Spleen (tissue), 7 donors: ENCODE data around the gene KRT71.

ENCODE experiments used
- POLR2AphosphoS5 ChIP-seq, 3 donors: sonication (generic); formaldehyde crosslinking; IDR thresholded peaks; one replicate each; pipeline ENCODE4 v1.5.1; 2017; ENCODE audit warnings: antibody characterized with exemption in 3 of 3
- TF ChIP-seq, protein P1 (sequence below), 11 experiments: fragments of 200-600 bp in 7 of 11; fragments of 450-650 bp in 4 of 11; sonication (generic) in 4 of 11; IDR thresholded peaks in 8 of 11; conservative IDR thresholded peaks in 3 of 11; 1 replicate in 7 of 11; 2 replicates in 4 of 11; pipeline versions ENCODE4 v1.4.0 to v1.8.0; 2016 to 2021; ENCODE audit warnings: antibody characterized with exemption in 11 of 11, inconsistent platforms in 4 of 11, mild to moderate bottlenecking in 1 of 11
- donor health status: DM: no; HTN: no; CAD: no; lungs with moderate emphysema.
- donor health status: DM: no; HTN: no; CAD: no.
- donor health status: DM: no; HTN: no; CAD: no.

DNA sequence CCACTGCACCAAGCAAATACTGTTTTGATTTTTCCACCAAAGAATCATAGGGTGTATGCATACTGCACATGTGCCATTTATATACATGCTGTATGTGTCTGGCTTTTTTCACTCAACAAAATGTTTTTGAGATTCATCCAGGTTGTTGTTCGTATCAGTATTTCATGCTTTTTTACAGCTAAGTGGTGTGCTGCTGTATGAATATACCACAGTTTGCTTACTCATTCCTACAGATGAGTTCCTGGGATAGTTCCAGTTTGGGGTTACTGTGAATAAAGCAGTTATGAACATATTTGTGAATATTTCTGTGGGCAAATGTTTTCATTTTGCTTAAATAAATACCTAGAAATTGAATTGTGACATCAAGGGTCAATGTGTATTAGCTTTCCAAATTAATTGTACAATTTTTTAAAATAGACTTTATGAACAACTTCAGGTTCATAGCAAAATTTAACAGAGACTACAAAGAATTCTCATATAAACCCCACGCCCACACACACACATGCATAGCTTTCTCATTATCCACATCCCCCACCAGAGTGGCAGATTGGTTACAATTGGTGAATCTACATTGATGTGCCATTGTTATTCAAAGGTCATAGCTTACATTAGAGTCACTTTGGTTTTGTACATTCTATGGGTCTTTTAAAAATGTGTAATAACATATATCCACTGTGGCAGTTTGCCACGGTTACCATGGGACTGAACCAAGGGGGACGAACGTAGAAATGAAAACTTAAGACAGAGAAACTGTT, 53.0 kb downstream of the KRT71 start:
- TF ChIP-seq, protein P1, sequence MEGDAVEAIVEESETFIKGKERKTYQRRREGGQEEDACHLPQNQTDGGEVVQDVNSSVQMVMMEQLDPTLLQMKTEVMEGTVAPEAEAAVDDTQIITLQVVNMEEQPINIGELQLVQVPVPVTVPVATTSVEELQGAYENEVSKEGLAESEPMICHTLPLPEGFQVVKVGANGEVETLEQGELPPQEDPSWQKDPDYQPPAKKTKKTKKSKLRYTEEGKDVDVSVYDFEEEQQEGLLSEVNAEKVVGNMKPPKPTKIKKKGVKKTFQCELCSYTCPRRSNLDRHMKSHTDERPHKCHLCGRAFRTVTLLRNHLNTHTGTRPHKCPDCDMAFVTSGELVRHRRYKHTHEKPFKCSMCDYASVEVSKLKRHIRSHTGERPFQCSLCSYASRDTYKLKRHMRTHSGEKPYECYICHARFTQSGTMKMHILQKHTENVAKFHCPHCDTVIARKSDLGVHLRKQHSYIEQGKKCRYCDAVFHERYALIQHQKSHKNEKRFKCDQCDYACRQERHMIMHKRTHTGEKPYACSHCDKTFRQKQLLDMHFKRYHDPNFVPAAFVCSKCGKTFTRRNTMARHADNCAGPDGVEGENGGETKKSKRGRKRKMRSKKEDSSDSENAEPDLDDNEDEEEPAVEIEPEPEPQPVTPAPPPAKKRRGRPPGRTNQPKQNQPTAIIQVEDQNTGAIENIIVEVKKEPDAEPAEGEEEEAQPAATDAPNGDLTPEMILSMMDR (IDR thresholded peaks at IDR 0.05 in 8 of 11, conservative IDR thresholded peaks at IDR 0.05 in 3 of 11): no peak
- TF ChIP-seq POLR2AphosphoS5 (IDR thresholded peaks at IDR 0.05): no peak
